GM19463 (cell line): ENCODE results near the gene GPR63.

ENCODE experiments used
- ATAC-seq: cut with Tn5 transposase; IDR thresholded peaks from one replicate; pipeline ENCODE4 v1.9.1; 2021; ENCODE audit warnings: mild to moderate bottlenecking, moderate library complexity; ENCODE audit not compliant: unreplicated experiment

Gene GPR63

GRCh38 chr6:96762599-96762998 is 74.7 kb downstream of the GPR63 start:
- ATAC-seq = no peak

GRCh38 chr6:96761794-96762193 is 75.5 kb downstream of the GPR63 start:
- ATAC-seq = no peak

GRCh38 chr6:96760153-96760687 is 77.1 kb downstream of the GPR63 start:
- no peak for ATAC-seq

GRCh38 chr6:96755096-96755495 is 82.2 kb downstream of the GPR63 start:
- ATAC-seq = no peak

DNA sequence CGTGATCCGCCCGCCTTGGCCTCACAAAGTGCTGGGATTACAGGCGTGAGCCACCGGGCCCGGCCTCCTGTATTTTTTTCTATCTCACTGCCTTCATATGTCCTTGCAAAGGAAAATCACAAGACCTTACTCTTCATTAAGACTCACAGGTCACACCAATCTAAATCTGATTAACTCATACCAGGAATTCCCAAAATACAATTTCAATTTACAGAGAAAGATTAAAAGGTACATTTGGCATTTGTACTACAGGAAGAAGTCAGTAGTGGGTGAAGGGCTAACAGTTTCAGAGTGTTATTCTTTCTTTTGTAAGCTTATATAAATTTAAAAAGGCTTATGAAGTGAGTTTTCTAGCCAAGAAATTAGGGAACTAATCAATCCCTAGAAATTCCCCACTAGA is 87.4 kb downstream of the GPR63 start:
- no peak for ATAC-seq
